Gastroesophageal sphincter (tissue), 3 donors: ENCODE data around the gene TCOF1.
A peak's percentile ranks its signal among the peaks of the same experiment; 100 is the strongest.

Experiments
- CTCF ChIP-seq, 4 experiments: fragments of 200-600 bp in 2 of 4; fragments of 450-650 bp in 2 of 4; sonication (generic) in 1 of 4; IDR thresholded peaks; one replicate each; pipeline ENCODE4 v1.5.1; 2017 to 2019; ENCODE audit warnings: antibody characterized with exemption in 4 of 4, mild to moderate bottlenecking in 2 of 4, moderate library complexity in 2 of 4
- EP300 ChIP-seq: sonication (generic); formaldehyde crosslinking; IDR thresholded peaks from one replicate; pipeline ENCODE4 v1.6.1; 2017; ENCODE audit warnings: antibody characterized with exemption, mild to moderate bottlenecking
- POLR2A ChIP-seq, 2 donors: fragments of 450-650 bp; IDR thresholded peaks; one replicate each; pipeline ENCODE4 v1.6.1; 2017; ENCODE audit warnings: antibody characterized with exemption in 2 of 2, mild to moderate bottlenecking in 2 of 2, moderate library complexity in 1 of 2
- POLR2AphosphoS5 ChIP-seq: sonication (generic); formaldehyde crosslinking; IDR thresholded peaks from one replicate; pipeline ENCODE4 v1.6.1; 2017; ENCODE audit warnings: antibody characterized with exemption

GRCh38 chr5:150412319-150413175 lies 55.0 kb downstream of the TCOF1 start, which contains the start of gene CD74:
- TF ChIP-seq EP300 (no peak), CTCF (IDR thresholded peaks at IDR 0.05) (no peak), POLR2A (IDR thresholded peaks at IDR 0.05) (peak; percentile 40 to 79), POLR2AphosphoS5 (peak; percentile 51)
